NT2/D1 (cell line): Measurements from ENCODE around the gene SLC5A9.
"Not testable (repeated sequence)": the region's sequence is repeated elsewhere in the genome, so short reads cannot be mapped to it uniquely, and the experiment has no call there.

ENCODE experiments used
- DNase-seq: peaks from one replicate; pipeline ENCODE4 v3.0.0-alpha.2; 2011; ENCODE audit warnings: low read depth, low spot score
- H3K27me3 ChIP-seq: 2 replicates; pipeline ENCODE4 v1.6.0; 2011; ENCODE audit warnings: mild to moderate bottlenecking; ENCODE audit not compliant: insufficient read length, insufficient read depth
- H3K36me3 ChIP-seq: 2 replicates; pipeline ENCODE4 v1.6.1; 2011; ENCODE audit warnings: mild to moderate bottlenecking, low read length, mixed read lengths; ENCODE audit not compliant: insufficient read depth, insufficient read length
- H3K4me1 ChIP-seq: 2 replicates; pipeline ENCODE4 v1.5.1; 2011; ENCODE audit not compliant: insufficient read depth, insufficient read length
- H3K4me3 ChIP-seq: 2 replicates; pipeline ENCODE4 v1.5.1; 2011; ENCODE audit warnings: low read depth; ENCODE audit not compliant: insufficient read length
- H3K9ac ChIP-seq: 2 replicates; pipeline ENCODE4 v1.6.0; 2011; ENCODE audit warnings: low read depth; ENCODE audit not compliant: insufficient read length
- H3K9me3 ChIP-seq: 2 replicates; pipeline ENCODE4 v1.5.1; 2011; ENCODE audit warnings: mild to moderate bottlenecking, low read length; ENCODE audit not compliant: insufficient read depth
- SUZ12 ChIP-seq: IDR thresholded peaks from 2 replicates; pipeline ENCODE4 v1.6.1; 2011; ENCODE audit not compliant: insufficient read length, insufficient read depth; ENCODE audit errors: extremely low read depth
- YY1 ChIP-seq: IDR thresholded peaks from 2 replicates; pipeline ENCODE4 v1.6.1; 2011; ENCODE audit not compliant: insufficient read length, insufficient read depth
- ZNF274 ChIP-seq: IDR thresholded peaks from 2 replicates; pipeline ENCODE4 v1.6.1; 2011; ENCODE audit warnings: mild to moderate bottlenecking, low read depth, low read length

SLC5A9 gene

GRCh38 chr1:48205522-48205921 is 17.0 kb upstream of the SLC5A9 start:
- no peak for DNase-seq
- Histone ChIP-seq H3K4me1 (peaks cover 2% of the 10 kb centered on the region), H3K9ac (no peak overlapping the region), H3K4me3 (no peak overlapping the region), H3K36me3 (no peaks in the 10 kb centered on the region), H3K27me3 (no peaks in the 10 kb centered on the region), H3K9me3 (no peaks in the 10 kb centered on the region)
- TF ChIP-seq ZNF274, result no peak
- TF ChIP-seq SUZ12, result no peak
- no peak for TF ChIP-seq YY1

DNA sequence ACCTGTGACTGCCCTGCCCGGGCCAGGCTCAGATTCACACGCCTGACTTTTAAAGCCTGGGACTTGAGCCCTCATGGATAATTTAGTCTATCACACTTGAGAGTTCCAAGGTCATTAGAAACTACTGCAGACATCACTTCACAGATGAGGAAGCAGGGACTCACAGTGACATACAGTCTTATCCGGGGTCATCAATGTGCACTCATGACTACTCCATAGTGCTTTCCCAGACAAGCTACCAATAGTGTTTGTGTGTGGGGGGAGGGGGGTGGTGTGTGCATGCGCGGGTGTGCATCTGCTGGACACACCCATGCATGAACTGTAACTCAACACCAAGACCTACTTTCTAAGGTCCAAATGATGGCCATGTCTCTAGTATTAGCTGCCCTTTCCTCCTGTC is 16.1 kb upstream of the SLC5A9 start:
- Histone ChIP-seq H3K27me3 (no peaks in the 10 kb centered on the region), H3K36me3 (no peaks in the 10 kb centered on the region), H3K4me1 (peaks cover 2% of the 10 kb centered on the region), H3K4me3 (no peak overlapping the region), H3K9ac (no peak overlapping the region), H3K9me3 (no peaks in the 10 kb centered on the region)
- no peak for TF ChIP-seq YY1
- no peak for TF ChIP-seq ZNF274
- TF ChIP-seq SUZ12, result no peak
- DNase-seq, result no peak

DNA sequence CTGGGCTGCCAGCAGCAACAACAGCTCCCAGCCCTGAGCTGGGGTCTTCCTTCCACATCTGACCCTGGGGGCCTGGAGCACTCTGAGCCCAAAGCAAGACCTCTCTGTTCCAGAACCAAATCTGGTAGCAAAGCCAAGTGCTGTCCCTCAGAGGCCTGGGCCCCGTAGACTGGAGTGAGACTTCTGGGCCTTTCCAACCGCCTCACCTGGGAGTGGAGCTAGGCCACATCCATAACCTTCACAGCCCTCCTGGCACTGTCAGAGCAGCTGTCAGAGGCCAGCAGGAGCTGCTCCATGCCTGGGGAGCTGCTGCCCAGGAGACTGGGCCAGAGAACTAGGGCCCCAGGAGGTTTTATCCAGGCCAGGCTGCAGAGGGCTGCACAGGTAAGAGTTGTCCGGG is 15.4 kb upstream of the SLC5A9 start:
- TF ChIP-seq ZNF274 (no peak), SUZ12 (no peak), YY1 (no peak)
- Histone ChIP-seq H3K9me3 (no peaks in the 10 kb centered on the region), H3K4me3 (no peak overlapping the region), H3K36me3 (no peaks in the 10 kb centered on the region), H3K9ac (no peak overlapping the region), H3K4me1 (peaks cover 2% of the 10 kb centered on the region), H3K27me3 (no peaks in the 10 kb centered on the region)
- DNase-seq, result no peak

DNA sequence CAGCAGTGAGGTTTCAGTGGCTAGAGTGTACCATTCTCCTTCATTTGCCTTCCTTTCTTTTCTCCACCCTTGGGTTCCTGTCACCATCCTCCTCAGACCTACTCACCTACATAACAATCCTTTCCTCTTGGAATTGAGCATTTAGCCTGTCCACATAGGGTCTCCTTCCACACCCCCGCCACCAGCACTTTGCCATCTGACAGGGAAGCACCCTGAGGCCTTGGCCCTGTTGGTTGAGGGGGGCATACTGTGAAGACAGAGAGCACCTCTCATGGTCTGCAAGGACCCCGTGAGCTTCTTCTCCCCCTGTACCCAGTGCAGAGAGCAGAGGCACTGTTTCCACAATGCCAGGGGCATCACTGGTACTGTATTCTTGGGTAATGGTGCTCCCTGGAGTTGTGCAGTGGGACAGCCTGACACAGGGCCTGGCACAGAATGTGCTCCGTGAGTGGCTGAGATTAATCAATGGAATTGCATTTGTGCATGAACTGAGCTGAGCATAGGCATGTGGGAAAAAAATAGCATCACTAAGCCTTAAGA is 14.9 kb upstream of the SLC5A9 start:
- H3K27me3 ChIP-seq, result no peaks in the 10 kb centered on the region

GRCh38 chr1:48208251-48208650 is 14.3 kb upstream of the SLC5A9 start:
- no peak overlapping the region for H3K9ac ChIP-seq
- no peaks in the 10 kb centered on the region for H3K36me3 ChIP-seq
- H3K4me3 ChIP-seq, result no peak overlapping the region
- H3K9me3 ChIP-seq, result no peaks in the 10 kb centered on the region
- H3K4me1 ChIP-seq, result peaks cover 2% of the 10 kb centered on the region
- H3K27me3 ChIP-seq, result no peaks in the 10 kb centered on the region
- DNase-seq, result peak; percentile 68
- TF ChIP-seq SUZ12 (no peak), YY1 (no peak), ZNF274 (no peak)

More for the DNA sequence above, 14.9 kb upstream of the SLC5A9 start:
- Histone ChIP-seq H3K4me1 (peaks cover 2% of the 10 kb centered on the region), H3K4me3 (no peak overlapping the region), H3K36me3 (no peaks in the 10 kb centered on the region), H3K9ac (no peak overlapping the region), H3K9me3 (no peaks in the 10 kb centered on the region)
- no peak for TF ChIP-seq YY1
- no peak for DNase-seq

DNA sequence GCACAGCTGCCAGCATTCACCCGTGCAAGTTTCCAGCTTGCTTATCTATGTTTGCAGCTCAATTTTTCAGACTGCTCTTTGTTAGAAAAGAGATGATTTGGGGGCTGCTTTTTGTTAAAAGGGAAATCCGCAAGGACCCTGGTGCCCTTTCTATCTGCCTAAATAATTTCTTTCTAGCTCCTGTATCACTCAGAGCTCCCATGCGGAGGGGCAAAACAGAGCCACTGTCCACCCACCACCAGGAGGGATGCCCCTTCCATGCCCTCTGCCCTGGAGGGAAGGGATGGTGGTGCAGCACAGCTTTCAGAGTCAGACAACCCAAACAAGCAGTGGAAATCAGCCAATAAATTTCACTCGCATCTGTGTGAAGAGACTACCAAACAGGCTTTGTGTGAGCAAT is 13.9 kb upstream of the SLC5A9 start:
- Histone ChIP-seq H3K4me1 (peaks cover 2% of the 10 kb centered on the region), H3K9ac (no peak overlapping the region)

DNA sequence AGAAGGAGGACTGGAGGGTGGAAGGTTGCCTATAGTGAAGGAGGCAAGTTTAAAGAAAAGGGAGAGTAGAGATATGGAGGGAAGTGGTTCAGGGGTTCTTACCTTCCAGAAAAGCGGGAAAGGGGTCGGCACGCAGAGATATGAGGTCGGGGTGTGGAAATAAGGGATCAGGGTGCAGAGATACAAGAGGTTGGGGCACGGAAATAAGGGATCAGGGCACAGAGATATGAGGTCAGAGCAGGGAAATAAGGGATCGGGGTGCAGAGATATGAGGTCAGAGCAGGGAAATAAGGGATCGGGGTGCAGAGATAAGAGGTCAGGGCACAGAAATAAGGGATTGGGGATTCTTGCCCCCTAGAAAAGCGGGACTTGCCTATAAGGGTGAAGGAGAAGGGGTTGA is 9.1 kb upstream of the SLC5A9 start:
- DNase-seq, H3K4me3 ChIP-seq, H3K9ac ChIP-seq, H3K36me3 ChIP-seq, H3K27me3 ChIP-seq, H3K9me3 ChIP-seq: not testable (repeated sequence)
- peaks cover 15% of the 10 kb centered on the region for H3K4me1 ChIP-seq

More for the DNA sequence above, 13.9 kb upstream of the SLC5A9 start:
- DNase-seq, result no peak
- H3K4me3 ChIP-seq, result no peak overlapping the region
- H3K27me3 ChIP-seq, result no peaks in the 10 kb centered on the region
- no peaks in the 10 kb centered on the region for H3K9me3 ChIP-seq
- no peaks in the 10 kb centered on the region for H3K36me3 ChIP-seq
- TF ChIP-seq YY1 (no peak), ZNF274 (no peak), SUZ12 (no peak)

DNA sequence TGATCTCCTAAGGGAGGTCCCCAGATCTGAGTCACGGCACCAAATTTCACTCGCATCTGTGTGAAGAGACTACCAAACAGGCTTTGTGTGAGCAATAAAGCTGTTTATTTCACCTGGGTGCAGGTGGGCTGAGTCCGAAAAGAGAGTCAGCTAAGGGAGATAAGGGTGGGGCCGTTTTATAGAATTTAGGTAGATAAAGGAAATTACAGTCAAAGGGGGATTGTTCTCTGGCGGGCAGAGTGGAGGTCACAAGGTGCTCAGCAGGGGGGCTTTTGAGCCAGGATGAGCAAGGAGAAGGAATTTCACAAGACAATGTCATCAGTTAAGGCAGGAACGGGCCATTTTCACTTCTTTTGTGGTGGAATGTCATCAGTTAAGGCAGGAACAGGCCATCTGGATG is 8.2 kb upstream of the SLC5A9 start:
- H3K4me3 ChIP-seq, DNase-seq, H3K9ac ChIP-seq, H3K36me3 ChIP-seq, H3K27me3 ChIP-seq, H3K9me3 ChIP-seq: not testable (repeated sequence)
- peaks cover 13% of the 10 kb centered on the region for H3K4me1 ChIP-seq
